ENCODE measurements around the gene ZNF197.
A peak's percentile ranks its signal among the peaks of the same experiment; 100 is the strongest.
"Not testable (repeated sequence)": the region's sequence is repeated elsewhere in the genome, so short reads cannot be mapped to it uniquely, and the experiment has no call there.

Gene ZNF197

GRCh38 chr3:44665173-44665572 lies 40.3 kb downstream of the ZNF197 start:
- DNase-seq (ENCODE audit: low spot score): no peak

GRCh38 chr3:44666346-44666745 lies 41.5 kb downstream of the ZNF197 start:
- DNase-seq (ENCODE audit: low spot score): no peak

GRCh38 chr3:44669760-44670159 lies 44.9 kb downstream of the ZNF197 start:
- no peak for DNase-seq (ENCODE audit: low spot score)

GRCh38 chr3:44673466-44673865 lies 48.6 kb downstream of the ZNF197 start:
- not testable (repeated sequence) for DNase-seq (ENCODE audit: low spot score)

- DNase-seq (ENCODE audit: low spot score): no peak
Measured at GRCh38 chr3:44674211-44674610, 49.4 kb downstream of the ZNF197 start.

GRCh38 chr3:44678480-44679116 lies 53.8 kb downstream of the ZNF197 start:
- no peak for DNase-seq (ENCODE audit: low spot score)

GRCh38 chr3:44680921-44681455 lies 56.2 kb downstream of the ZNF197 start:
- no peak for DNase-seq (ENCODE audit: low spot score)

DNA sequence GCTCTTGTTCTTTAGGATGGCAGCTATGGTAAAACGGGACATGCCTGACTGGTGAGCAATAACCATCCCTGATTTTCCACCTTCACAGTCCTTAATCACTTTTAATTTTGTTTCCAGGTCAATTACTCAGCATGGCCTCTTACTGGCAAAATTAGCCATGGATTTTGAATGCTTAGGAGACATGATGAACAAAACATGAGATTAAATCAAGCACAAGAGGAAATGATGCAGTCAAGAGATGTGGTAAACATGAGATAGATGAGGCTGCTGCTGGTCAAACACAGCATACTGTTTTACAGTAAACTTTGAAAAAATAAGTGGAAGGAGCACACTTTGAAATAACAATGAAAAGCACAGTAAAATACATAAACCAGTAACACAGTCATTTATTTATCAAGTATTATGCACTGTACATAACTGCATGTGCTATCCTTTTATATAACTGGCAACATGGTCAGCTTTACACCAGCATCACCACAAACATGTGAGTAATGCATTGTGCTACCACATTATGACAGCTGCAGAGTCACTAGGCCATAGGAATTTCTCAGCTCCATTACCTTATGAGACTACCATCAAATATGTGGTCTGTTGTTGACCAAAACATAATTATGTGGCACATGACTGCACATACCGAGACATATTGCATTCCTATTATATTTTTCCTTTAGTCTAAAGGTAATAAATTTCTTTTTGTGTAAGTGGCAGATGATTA lies 57.5 kb downstream of the ZNF197 start:
- DNase-seq (ENCODE audit: low spot score): no peak

- DNase-seq (ENCODE audit: low spot score): peak; percentile 37
Measured at GRCh38 chr3:44685128-44685800, 60.4 kb downstream of the ZNF197 start.

DNA sequence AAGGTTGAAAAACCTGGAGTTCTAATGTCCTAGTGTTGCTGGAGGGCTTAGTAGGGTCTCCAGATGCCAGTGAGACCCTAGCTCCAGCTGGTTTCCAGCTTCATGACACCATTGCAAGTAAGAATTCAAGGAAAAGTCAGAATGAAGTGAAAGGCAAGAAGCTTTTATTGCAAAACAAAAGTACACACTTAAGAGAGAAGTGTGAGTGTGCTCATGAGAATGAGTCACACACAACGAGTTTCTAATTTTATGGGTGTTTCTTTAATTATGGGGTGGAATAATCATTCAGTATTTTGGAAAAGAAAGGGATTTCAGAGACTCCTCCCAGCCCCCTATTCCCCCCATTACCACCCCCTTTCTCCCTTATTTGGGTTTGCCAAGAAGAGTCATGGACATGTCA lies 63.1 kb downstream of the ZNF197 start:
- DNase-seq (ENCODE audit: low spot score): no peak

Measured in CD4-positive, alpha-beta T cell treated with Interleukin-6 at 100 ng/mL for 8 hours (primary cell).